DND-41 (cell line): ENCODE results near the gene HS3ST3A1.

ENCODE experiments used
- ATAC-seq: fragments of 200-7000 bp; cut with Tn5 transposase; 3 replicates; pipeline ENCODE4 v1.9.1; 2021; ENCODE audit warnings: low read depth; ENCODE audit not compliant: insufficient read depth
- DNase-seq: peaks from one replicate; pipeline ENCODE4 v3.0.0-alpha.2; 2020
- H2AFZ ChIP-seq: 2 replicates; pipeline ENCODE4 v1.6.0; 2012; ENCODE audit warnings: low read depth, low read length
- H3K27ac ChIP-seq: 2 replicates; pipeline ENCODE4 v1.5.1; 2012; ENCODE audit warnings: low read length, inconsistent platforms
- H3K27me3 ChIP-seq: fragments of 200-600 bp; sonication (generic); 2 replicates; pipeline ENCODE4 v1.6.0; 2012; ENCODE audit warnings: low read length, mild to moderate bottlenecking, inconsistent platforms; ENCODE audit not compliant: insufficient read depth, poor library complexity
- H3K36me3 ChIP-seq: 2 replicates; pipeline ENCODE4 v1.5.1; 2012; ENCODE audit warnings: low read length, inconsistent platforms; ENCODE audit not compliant: insufficient read depth
- H3K4me1 ChIP-seq: 2 replicates; pipeline ENCODE4 v1.5.1; 2012; ENCODE audit warnings: mild to moderate bottlenecking, low read length; ENCODE audit not compliant: insufficient read depth
- H3K4me2 ChIP-seq: 2 replicates; pipeline ENCODE4 v1.6.0; 2012; ENCODE audit warnings: mild to moderate bottlenecking, moderate library complexity, low read length, inconsistent platforms; ENCODE audit not compliant: insufficient read depth
- H3K4me3 ChIP-seq, 2 experiments: fragments of 200-600 bp in 1 of 2; shearing (Covaris generic) in 1 of 2; 2 replicates each; pipeline ENCODE4 v1.5.1; 2012 to 2016; ENCODE audit warnings: inconsistent platforms in 2 of 2, low read length in 2 of 2, mild to moderate bottlenecking in 2 of 2, low read depth in 1 of 2, moderate library complexity in 1 of 2
- H3K79me2 ChIP-seq: 2 replicates; pipeline ENCODE4 v1.6.0; 2012; ENCODE audit warnings: low read length, inconsistent platforms; ENCODE audit not compliant: insufficient read depth
- H3K9ac ChIP-seq: 2 replicates; pipeline ENCODE4 v1.6.0; 2012; ENCODE audit warnings: low read depth, mild to moderate bottlenecking, inconsistent platforms, low read length, moderate library complexity
- H3K9me3 ChIP-seq: 2 replicates; pipeline ENCODE4 v1.5.1; 2012; ENCODE audit warnings: low read length, moderate library complexity, mild to moderate bottlenecking, inconsistent platforms; ENCODE audit not compliant: insufficient read depth, severe bottlenecking
- H4K20me1 ChIP-seq: 2 replicates; pipeline ENCODE4 v1.6.0; 2012; ENCODE audit warnings: low read length; ENCODE audit not compliant: insufficient read depth
- EZH2 ChIP-seq: IDR thresholded peaks from 3 replicates; pipeline ENCODE4 v1.6.1; 2012; ENCODE audit warnings: borderline replicate concordance, low read depth, mild to moderate bottlenecking, moderate library complexity, low read length, inconsistent platforms; ENCODE audit not compliant: severe bottlenecking
- TF ChIP-seq, protein P1 (sequence below): IDR thresholded peaks from 2 replicates; pipeline ENCODE4 v1.5.1; 2012; ENCODE audit warnings: borderline replicate concordance, low read length, moderate library complexity, mild to moderate bottlenecking; ENCODE audit not compliant: poor library complexity, severe bottlenecking; ENCODE audit errors: extremely low read depth

Gene HS3ST3A1

DNA sequence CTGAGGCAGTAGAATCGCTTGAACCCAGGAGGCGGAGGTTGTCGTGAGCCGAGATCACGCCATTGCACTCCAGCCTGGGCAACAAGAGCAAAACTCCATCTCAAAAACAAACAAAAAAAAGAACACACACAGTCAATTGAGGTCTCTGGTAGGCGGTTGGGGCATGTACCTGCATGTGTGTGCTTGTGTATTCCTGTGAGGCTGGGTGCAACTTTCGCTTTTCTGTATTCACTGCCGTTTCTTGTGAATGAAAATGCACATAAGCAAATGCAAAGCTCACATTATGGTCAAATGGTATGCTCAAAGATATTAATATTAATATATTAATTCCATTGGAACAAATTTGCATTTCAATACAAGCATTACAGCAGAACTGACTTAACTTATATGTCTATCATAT, 20.9 kb downstream of the HS3ST3A1 start:
- DNase-seq (no peak), ATAC-seq (no peak)
- H3K36me3 ChIP-seq, result no peaks in the 10 kb centered on the region
- no peaks in the 10 kb centered on the region for H3K9me3 ChIP-seq
- H3K4me1 ChIP-seq, result no peaks in the 10 kb centered on the region
- H4K20me1 ChIP-seq, result no peaks in the 10 kb centered on the region
- no peak overlapping the region for H3K27ac ChIP-seq
- no peak overlapping the region for H3K9ac ChIP-seq
- H3K4me2 ChIP-seq, result no peak overlapping the region
- TF ChIP-seq, protein P1, sequence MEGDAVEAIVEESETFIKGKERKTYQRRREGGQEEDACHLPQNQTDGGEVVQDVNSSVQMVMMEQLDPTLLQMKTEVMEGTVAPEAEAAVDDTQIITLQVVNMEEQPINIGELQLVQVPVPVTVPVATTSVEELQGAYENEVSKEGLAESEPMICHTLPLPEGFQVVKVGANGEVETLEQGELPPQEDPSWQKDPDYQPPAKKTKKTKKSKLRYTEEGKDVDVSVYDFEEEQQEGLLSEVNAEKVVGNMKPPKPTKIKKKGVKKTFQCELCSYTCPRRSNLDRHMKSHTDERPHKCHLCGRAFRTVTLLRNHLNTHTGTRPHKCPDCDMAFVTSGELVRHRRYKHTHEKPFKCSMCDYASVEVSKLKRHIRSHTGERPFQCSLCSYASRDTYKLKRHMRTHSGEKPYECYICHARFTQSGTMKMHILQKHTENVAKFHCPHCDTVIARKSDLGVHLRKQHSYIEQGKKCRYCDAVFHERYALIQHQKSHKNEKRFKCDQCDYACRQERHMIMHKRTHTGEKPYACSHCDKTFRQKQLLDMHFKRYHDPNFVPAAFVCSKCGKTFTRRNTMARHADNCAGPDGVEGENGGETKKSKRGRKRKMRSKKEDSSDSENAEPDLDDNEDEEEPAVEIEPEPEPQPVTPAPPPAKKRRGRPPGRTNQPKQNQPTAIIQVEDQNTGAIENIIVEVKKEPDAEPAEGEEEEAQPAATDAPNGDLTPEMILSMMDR, result no peak
- no peak for TF ChIP-seq EZH2
- no peaks in the 10 kb centered on the region for H3K27me3 ChIP-seq
- no peaks in the 10 kb centered on the region for H3K79me2 ChIP-seq
- no peak overlapping the region for H3K4me3 ChIP-seq
- H2AFZ ChIP-seq, result no peak overlapping the region

DNA sequence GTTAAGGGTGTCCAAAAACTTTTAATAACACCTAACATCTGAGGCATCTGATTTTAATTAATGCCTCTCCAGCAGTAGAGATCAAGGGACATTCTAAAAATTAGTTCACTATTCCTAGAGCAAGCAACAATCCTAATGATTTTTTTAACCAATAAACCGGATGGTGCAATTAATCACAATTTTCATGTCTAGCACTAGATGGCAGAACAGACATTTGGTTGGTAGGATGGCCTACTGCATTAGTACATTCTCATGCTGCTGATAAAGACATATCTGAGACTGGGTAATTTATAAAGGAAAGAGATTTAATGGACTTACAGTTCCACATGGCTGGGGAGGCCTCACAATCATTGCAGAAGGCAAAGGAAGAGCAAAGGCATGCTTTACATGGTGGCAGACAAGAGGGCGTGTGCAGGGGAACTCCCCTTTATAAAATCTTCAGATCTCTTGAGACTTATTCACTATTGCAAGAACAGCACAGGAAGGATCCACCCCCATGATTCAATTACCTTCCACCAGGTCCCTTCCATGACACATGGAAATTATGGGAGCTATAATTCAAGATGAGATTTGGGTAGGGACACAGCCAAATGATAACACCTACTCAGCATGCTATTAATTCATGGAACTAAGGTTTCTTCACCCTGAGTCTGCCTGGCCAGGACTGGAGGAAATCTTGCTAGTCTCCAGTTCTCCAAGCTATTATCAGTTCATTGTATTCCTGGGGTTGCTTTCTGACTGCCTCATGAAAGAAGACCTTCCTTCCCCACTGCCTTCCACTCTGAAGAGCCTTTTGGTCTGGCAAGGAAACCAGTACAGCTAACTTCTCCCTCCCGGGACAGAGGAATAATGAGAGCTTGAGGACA, 24.8 kb downstream of the HS3ST3A1 start:
- Histone ChIP-seq H3K27me3 (no peaks in the 10 kb centered on the region), H3K36me3 (no peaks in the 10 kb centered on the region), H4K20me1 (no peaks in the 10 kb centered on the region), H3K79me2 (no peaks in the 10 kb centered on the region), H3K9ac (no peak overlapping the region), H3K4me3 (no peak overlapping the region), H3K9me3 (no peaks in the 10 kb centered on the region), H2AFZ (no peak overlapping the region), H3K27ac (no peak overlapping the region), H3K4me1 (no peaks in the 10 kb centered on the region), H3K4me2 (no peak overlapping the region)
- TF ChIP-seq, protein P1, result peak; percentile 31
- no peak for TF ChIP-seq EZH2
- ATAC-seq, result no peak
- DNase-seq, result no peak

DNA sequence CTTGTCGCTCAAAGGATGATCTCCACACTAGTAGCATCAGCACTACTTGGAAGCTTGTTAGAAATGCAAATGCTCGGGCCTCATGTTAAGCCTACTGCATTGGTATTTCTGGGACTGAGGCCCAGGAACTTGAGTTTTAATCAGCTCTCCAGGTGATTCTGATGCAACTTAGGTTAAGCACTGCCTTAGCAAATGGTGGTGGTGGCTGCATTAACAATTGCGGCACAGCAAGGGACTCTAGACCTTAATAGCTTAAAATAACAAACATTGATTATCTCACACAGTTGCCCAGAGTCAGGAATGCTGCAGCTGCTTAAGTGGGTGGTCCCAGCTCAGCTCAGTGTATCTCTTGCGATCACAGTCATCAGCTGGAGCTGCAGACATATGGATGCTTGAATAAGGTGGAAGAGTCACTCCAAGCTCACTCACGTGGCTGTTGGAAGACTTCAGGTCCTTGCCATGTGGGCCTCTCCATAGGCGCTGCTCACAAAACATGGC, 25.8 kb downstream of the HS3ST3A1 start:
- Histone ChIP-seq H3K27me3 (no peaks in the 10 kb centered on the region), H3K4me2 (no peak overlapping the region), H3K9ac (no peak overlapping the region), H3K9me3 (no peaks in the 10 kb centered on the region), H3K79me2 (no peaks in the 10 kb centered on the region), H2AFZ (no peak overlapping the region), H3K27ac (no peak overlapping the region), H4K20me1 (no peaks in the 10 kb centered on the region), H3K4me3 (no peak overlapping the region), H3K4me1 (no peaks in the 10 kb centered on the region), H3K36me3 (no peaks in the 10 kb centered on the region)
- DNase-seq (no peak), ATAC-seq (no peak)
- TF ChIP-seq EZH2, result no peak
- TF ChIP-seq, protein P1, result no peak

DNA sequence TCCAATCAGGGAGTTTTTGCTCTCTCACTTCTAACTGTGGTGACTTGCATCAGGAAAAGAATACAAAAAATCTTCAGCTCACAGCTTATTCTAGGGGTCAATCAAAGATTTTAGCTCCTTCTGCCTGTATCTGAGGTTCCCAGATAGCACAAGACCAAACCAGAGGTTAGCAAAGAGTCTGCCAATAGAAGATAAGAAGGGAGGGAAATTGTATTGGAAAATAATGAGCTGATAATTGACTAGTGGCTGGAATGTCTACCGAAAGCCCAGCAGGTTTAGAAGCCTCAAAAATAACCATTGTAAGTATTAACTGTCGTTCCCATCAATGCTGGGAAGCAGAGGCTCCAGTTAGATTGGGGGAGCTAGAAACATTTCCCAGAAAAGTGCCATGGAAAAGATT, 26.3 kb downstream of the HS3ST3A1 start:
- TF ChIP-seq, protein P1, result no peak
- TF ChIP-seq EZH2, result no peak
- no peak overlapping the region for H2AFZ ChIP-seq
- no peaks in the 10 kb centered on the region for H3K36me3 ChIP-seq
- H3K4me2 ChIP-seq, result no peak overlapping the region
- no peak for ATAC-seq
- no peak overlapping the region for H3K27ac ChIP-seq
- no peak overlapping the region for H3K9ac ChIP-seq
- no peaks in the 10 kb centered on the region for H3K4me1 ChIP-seq
- no peaks in the 10 kb centered on the region for H3K79me2 ChIP-seq
- no peaks in the 10 kb centered on the region for H3K9me3 ChIP-seq
- DNase-seq, result no peak
- no peaks in the 10 kb centered on the region for H4K20me1 ChIP-seq
- no peaks in the 10 kb centered on the region for H3K27me3 ChIP-seq
- no peak overlapping the region for H3K4me3 ChIP-seq
